SU-DHL-6 (cell line): ENCODE data around the gene SLC9A9.

Experiments used
- CTCF ChIP-seq: fragments of 200-600 bp; sonication (generic); IDR thresholded peaks from one replicate; pipeline ENCODE4 v1.5.1; 2017; ENCODE audit warnings: antibody characterized with exemption, mild to moderate bottlenecking, low read length, moderate library complexity; ENCODE audit not compliant: insufficient read depth, poor library complexity, severe bottlenecking
- EZH2phosphoT487 ChIP-seq: fragments of 200-600 bp; sonication (generic), shearing (Covaris generic); conservative IDR thresholded peaks from 2 replicates; pipeline ENCODE4 v1.6.1; 2018; ENCODE audit warnings: mild to moderate bottlenecking, antibody characterized with exemption, low read length, moderate library complexity, mixed read lengths

- TF ChIP-seq CTCF: no peak
- no peak for TF ChIP-seq EZH2phosphoT487
These were observed 504.3 kb downstream of the SLC9A9 start for GRCh38 chr3:143343944-143344343.
